ENCODE results near the gene TKFC.

Gene TKFC

GRCh38 chr11:61354208-61354607 is 21.2 kb downstream of the TKFC start:
- Histone ChIP-seq H3K36me3 (ENCODE audit: control insufficient read depth in 2 of 2, insufficient read depth in 1 of 2, low read length in 2 of 2) (peaks cover 0 to 42% of the 10 kb centered on the region in 2 experiments; a peak in 2 of 3 replicates), H3K27ac (ENCODE audit: extremely low read depth, low read depth, low read length) (no peak overlapping the region), H3K9me3 (ENCODE audit: control insufficient read depth, insufficient read depth, low read depth, low read length) (no peaks in the 10 kb centered on the region), H3K4me3 (ENCODE audit: low read depth, low read length) (no peak overlapping the region), H3K4me1 (ENCODE audit: control insufficient read depth, insufficient read depth, low read length) (no peaks in the 10 kb centered on the region)
- TF ChIP-seq ZNF664 (tag by site-specific recombination; IDR thresholded peaks at IDR 0.05) (no peak), ZNF121 (tag by site-specific recombination; IDR thresholded peaks at IDR 0.05) (peak; percentile 87), ZNF544 (tag by site-specific recombination; IDR thresholded peaks at IDR 0.05) (no peak), ZNF426 (tag by site-specific recombination; IDR thresholded peaks at IDR 0.05) (no peak), ZNF792 (tag by site-specific recombination; IDR thresholded peaks at IDR 0.05) (no peak), HOXD13 (CRISPR knock-in tag; IDR thresholded peaks at IDR 0.05; ENCODE audit: borderline replicate concordance) (no peak), GLIS1 (tag by site-specific recombination; IDR thresholded peaks at IDR 0.05) (no peak), REPIN1 (tag by site-specific recombination; IDR thresholded peaks at IDR 0.05; ENCODE audit: low read depth) (no peak), WT1 (tag by site-specific recombination; IDR thresholded peaks at IDR 0.05) (peak; percentile 35; the same call in 1 of the 2 replicates), PATZ1 (tag by site-specific recombination; IDR thresholded peaks at IDR 0.05) (no peak), ZNF16 (tag by site-specific recombination; IDR thresholded peaks at IDR 0.05; ENCODE audit: low read depth) (no peak), ZNF174 (tag by site-specific recombination; IDR thresholded peaks at IDR 0.05) (no peak)
- CTCF ChIA-PET = interaction anchor here (0.5 to 1.4 kb wide), 2 partner anchors 18 to 74 kb away, joined by 4 to 9 read pairs; no protein-coding TSS in a partner anchor
- POLR2A ChIA-PET = interaction anchor here (0.7 kb wide), 1 partner anchor 20 kb away, joined by 3 read pairs; no protein-coding TSS in a partner anchor

GRCh38 chr11:61356706-61357105 is 23.7 kb downstream of the TKFC start:
- ChIA-PET POLR2A (no interaction called here), CTCF (interaction anchor here (9.6 kb wide), 1 partner anchor 20 kb away, joined by 69 read pairs; no protein-coding TSS in a partner anchor)
- H3K36me3 ChIP-seq (ENCODE audit: control insufficient read depth in 2 of 2, insufficient read depth in 1 of 2, low read length in 2 of 2) = peaks cover 0 to 22% of the 10 kb centered on the region in 2 experiments; a peak in 2 of 3 replicates
- no peak overlapping the region for H3K27ac ChIP-seq (ENCODE audit: extremely low read depth, low read depth, low read length)
- H3K4me3 ChIP-seq (ENCODE audit: low read depth, low read length) = no peak overlapping the region
- H3K9me3 ChIP-seq (ENCODE audit: control insufficient read depth, insufficient read depth, low read depth, low read length) = no peaks in the 10 kb centered on the region
- H3K4me1 ChIP-seq (ENCODE audit: control insufficient read depth, insufficient read depth, low read length) = peaks cover 2% of the 10 kb centered on the region; the same call in 1 of the 2 replicates
- TF ChIP-seq ZNF692 (tag by site-specific recombination; IDR thresholded peaks at IDR 0.05) (no peak), ZNF10 (tag by site-specific recombination; IDR thresholded peaks at IDR 0.05) (no peak), ZBTB48 (tag by site-specific recombination; IDR thresholded peaks at IDR 0.05) (no peak), ZNF701 (tag by site-specific recombination; IDR thresholded peaks at IDR 0.05) (no peak), ZSCAN4 (tag by site-specific recombination; IDR thresholded peaks at IDR 0.05) (no peak), ZNF169 (tag by site-specific recombination; IDR thresholded peaks at IDR 0.05) (no peak), ATF2 (tag by site-specific recombination; IDR thresholded peaks at IDR 0.05; ENCODE audit: low read depth) (no peak), ZNF530 (tag by site-specific recombination; IDR thresholded peaks at IDR 0.05; ENCODE audit: low read depth) (no peak), ZSCAN18 (tag by site-specific recombination; IDR thresholded peaks at IDR 0.05) (no peak), ZFP37 (tag by site-specific recombination; IDR thresholded peaks at IDR 0.05) (no peak), ZNF202 (tag by site-specific recombination; IDR thresholded peaks at IDR 0.05; ENCODE audit: borderline replicate concordance) (no peak), REPIN1 (tag by site-specific recombination; IDR thresholded peaks at IDR 0.05; ENCODE audit: low read depth) (no peak), ZNF274 (IDR thresholded peaks at IDR 0.05; ENCODE audit: low read length) (no peak), ZNF274 (tag by site-specific recombination; IDR thresholded peaks at IDR 0.05; ENCODE audit: borderline replicate concordance) (no peak), ZNF184 (tag by site-specific recombination; IDR thresholded peaks at IDR 0.05) (no peak), PBX3 (CRISPR knock-in tag; IDR thresholded peaks at IDR 0.05) (no peak), ZNF37A (tag by site-specific recombination; IDR thresholded peaks at IDR 0.05) (no peak)

All from HEK293 (cell line).